HG03575 (cell line): ENCODE measurements around the gene OAS3.

Experiments
- ATAC-seq: cut with Tn5 transposase; IDR thresholded peaks from one replicate; pipeline ENCODE4 v1.9.1; 2021; ENCODE audit not compliant: unreplicated experiment, insufficient number of reproducible peaks, low FRiP score; ENCODE audit errors: extremely low read depth

Gene OAS3

DNA sequence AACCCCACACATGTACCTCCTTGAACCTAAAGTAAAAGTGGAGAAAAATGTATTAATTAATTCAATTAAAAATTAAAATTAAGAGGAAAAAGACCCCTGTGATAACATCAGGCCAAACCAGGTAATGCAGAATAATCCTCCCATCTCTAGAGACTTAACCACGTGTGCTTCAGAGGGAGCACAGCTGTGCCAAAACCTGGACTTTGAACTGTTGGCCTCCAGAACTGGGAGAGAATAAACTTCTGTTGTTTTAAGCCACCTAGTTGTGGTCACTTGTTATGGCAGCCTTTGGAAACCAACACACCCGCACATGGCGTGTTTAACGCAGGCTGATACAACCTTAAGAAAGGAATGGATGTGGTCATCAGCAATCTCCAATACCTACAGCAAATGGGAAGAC is 63.9 kb downstream of the OAS3 start:
- ATAC-seq = no peak

DNA sequence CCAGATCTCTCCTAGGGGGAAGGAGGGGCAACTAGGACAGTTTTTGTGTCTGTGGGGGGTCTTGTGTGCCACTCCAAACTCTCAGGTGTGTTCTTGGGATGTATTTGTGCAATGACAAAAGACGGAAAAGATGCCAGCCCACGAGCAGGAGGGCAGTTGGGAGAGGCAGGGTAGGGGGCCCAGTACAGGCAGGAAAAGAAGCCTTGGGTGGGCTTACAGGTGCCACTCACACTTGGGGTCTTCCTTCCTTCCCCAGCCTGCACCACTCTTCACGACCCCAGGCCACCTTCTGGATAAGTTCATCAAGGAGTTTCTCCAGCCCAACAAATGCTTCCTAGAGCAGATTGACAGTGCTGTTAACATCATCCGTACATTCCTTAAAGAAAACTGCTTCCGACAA is 64.4 kb downstream of the OAS3 start:
- no peak for ATAC-seq

DNA sequence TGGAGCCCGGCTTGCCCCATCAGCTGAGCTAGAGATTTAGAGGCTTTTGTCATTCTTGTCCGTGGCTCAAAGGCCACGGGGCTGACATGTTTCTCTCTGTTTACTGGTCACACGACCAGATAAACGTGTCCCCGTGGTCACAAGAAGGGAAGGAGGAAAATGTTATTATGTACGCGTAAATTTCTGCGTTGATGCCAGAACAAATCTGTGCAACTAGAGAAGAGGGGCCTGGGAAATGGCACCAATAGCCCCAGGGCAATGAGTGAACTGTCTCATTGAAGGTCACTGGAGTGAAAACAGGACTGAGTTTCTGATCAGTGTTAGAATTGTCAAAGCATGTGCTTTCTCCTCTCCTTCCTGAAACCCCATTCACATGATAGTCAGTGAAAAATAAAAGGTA is 65.4 kb downstream of the OAS3 start:
- ATAC-seq = no peak

DNA sequence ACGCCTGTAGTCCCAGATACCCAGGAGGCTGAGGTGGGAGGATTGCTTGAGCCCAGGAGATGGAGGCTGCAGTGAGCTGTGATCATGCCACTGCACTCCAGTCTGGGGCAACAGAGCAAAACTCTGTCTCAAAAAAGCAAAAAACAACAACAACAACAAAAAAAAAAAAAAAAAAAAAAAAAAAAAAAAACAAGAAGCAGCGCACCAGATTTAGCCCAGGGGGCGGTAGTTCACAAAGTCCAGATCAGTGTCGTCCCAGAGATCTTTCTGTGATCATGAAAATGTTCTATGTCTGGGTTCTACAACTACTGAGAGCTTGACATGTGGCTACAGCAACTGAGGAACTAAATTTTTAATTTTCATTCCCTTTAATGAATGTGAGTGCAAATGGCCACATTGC is 67.5 kb downstream of the OAS3 start:
- ATAC-seq = no peak

DNA sequence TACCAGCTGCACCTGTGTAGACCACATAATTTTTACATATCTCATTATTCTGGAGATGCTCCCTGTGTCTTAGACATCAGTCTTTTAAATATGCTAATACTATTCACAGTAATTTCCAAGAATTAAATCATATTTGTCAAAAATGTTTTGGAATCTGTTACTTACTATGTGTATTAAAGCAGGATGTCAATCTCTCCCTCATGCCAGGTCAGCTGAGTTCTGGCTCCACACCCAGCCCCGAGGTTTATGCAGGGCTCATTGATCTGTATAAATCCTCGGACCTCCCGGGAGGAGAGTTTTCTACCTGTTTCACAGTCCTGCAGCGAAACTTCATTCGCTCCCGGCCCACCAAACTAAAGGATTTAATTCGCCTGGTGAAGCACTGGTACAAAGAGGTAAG is 67.9 kb downstream of the OAS3 start:
- no peak for ATAC-seq

DNA sequence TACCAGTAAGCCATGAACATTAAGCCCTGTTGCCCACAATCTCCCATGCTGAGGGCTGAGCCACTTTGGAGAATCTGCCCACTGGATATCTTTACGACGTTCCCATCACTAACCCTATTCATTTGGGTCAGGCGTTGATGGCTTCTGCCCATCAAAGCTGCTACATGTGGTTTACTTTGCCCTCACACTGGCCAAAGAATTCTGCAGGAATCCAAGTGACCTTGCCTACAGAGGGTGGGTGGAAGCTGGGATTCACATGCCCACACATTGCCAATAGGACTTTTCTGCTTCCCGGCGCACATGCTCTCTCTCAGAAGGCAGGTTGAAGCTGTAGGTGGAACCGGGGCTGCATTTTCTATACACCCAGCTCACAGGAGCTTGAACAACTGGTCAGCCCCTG is 68.4 kb downstream of the OAS3 start:
- ATAC-seq = no peak

DNA sequence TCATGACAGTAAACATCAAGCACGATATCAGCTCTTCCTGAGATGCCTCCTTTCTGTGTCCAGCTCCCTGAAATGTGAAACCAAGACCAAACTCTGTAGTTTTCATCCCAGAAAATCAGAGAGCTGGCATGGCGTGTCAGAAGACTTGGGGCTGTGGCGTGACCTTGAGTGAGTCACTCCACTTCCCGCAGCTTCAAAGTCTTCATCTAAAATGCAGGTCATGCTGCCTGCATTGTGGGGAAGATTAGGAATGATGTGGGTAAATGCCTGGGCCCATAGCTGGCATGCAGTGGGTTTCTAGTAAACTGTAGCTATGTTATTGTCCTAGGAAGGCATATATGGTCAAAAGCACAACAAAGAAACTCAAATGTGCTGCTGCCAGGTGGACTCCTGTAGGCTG is 68.9 kb downstream of the OAS3 start:
- no peak for ATAC-seq

DNA sequence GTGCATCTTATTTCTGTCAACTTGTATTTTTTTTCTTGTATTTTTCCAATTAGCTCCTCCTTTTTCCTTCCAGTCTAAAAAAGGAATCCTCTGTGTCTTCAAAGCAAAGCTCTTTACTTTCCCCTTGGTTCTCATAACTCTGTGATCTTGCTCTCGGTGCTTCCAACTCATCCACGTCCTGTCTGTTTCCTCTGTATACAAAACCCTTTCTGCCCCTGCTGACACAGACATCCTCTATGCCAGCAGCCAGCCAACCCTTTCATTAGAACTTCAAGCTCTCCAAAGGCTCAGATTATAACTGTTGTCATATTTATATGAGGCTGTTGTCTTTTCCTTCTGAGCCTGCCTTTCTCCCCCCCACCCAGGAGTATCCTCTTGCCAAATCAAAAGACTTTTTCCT is 72.4 kb downstream of the OAS3 start:
- ATAC-seq = no peak

DNA sequence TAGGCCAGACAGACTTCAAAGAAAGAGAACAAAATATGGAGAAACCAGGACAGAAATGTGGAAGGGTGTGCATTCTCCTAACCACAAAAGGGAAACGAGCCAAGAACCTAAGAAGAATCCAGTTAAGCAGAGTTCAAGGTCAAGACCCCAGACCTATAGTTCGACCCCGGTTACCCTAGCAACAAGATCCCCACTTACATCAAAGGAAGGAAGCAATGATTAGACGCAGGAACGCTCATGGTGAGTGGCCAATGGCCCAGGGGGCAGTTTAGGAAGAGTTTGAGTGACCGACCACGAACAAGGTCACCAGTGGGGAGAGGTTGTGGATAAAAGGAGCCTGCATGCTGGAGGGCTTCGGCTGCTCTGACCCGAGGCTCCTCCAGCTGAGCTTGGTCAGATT is 76.3 kb downstream of the OAS3 start:
- no peak for ATAC-seq

DNA sequence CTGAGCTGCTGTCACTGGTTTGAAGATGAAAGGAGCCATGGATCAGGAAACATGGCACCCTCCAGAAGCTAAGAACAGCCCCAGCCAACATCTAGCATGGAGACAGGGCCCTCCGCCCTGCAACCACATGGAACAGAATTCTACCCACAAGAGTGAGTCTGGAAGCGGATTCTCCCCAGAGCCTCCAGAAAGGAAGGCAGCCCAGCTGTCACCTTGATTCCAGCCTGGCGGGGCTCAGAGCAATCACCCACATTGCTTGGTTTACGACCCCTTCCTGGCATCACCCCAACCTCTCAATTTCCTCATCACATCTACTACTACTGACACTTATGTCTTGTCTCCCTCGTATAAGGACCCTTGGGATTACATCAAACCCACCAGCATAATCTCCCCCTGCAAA is 78.5 kb downstream of the OAS3 start:
- no peak for ATAC-seq

DNA sequence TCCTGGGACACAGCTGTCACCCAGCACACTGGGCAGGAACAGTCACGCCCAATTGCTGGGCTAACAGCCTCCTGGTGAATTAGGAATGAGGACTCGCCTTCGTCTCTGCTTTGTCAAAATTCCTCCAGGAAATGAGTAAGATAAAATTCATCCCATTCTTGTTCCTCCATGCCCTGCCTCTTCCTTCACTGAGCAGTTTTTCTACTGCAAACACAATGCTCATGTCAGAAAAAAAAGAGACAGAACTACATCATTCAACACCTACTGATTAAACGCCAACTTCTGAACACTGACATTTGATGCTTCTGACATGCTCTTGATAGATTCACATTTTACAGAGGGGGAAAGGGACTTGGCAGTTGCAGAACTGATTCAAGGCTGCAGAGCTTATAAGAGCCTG is 80.8 kb downstream of the OAS3 start:
- no peak for ATAC-seq

DNA sequence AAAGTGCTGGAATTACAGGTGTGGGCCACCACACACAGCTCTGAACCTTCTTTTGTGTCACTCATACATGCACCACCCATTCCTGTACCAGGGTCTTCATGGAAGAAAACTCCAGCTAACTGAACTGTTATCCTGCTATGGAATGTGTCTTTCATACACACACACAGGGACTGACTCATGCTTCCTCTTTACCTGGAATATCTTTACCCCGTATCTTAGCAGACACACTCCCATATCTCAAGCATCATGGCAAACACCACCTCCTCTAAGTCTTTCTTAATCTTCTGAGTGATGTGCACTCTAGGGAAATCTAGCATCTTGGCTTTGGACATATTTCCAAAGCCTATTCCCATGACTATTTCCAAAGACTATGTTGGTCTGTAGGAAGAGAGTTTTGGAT is 83.2 kb downstream of the OAS3 start:
- no peak for ATAC-seq
